ENCODE results near the gene MYEF2.

Gene MYEF2, protein sequence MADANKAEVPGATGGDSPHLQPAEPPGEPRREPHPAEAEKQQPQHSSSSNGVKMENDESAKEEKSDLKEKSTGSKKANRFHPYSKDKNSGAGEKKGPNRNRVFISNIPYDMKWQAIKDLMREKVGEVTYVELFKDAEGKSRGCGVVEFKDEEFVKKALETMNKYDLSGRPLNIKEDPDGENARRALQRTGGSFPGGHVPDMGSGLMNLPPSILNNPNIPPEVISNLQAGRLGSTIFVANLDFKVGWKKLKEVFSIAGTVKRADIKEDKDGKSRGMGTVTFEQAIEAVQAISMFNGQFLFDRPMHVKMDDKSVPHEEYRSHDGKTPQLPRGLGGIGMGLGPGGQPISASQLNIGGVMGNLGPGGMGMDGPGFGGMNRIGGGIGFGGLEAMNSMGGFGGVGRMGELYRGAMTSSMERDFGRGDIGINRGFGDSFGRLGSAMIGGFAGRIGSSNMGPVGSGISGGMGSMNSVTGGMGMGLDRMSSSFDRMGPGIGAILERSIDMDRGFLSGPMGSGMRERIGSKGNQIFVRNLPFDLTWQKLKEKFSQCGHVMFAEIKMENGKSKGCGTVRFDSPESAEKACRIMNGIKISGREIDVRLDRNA

DNA sequence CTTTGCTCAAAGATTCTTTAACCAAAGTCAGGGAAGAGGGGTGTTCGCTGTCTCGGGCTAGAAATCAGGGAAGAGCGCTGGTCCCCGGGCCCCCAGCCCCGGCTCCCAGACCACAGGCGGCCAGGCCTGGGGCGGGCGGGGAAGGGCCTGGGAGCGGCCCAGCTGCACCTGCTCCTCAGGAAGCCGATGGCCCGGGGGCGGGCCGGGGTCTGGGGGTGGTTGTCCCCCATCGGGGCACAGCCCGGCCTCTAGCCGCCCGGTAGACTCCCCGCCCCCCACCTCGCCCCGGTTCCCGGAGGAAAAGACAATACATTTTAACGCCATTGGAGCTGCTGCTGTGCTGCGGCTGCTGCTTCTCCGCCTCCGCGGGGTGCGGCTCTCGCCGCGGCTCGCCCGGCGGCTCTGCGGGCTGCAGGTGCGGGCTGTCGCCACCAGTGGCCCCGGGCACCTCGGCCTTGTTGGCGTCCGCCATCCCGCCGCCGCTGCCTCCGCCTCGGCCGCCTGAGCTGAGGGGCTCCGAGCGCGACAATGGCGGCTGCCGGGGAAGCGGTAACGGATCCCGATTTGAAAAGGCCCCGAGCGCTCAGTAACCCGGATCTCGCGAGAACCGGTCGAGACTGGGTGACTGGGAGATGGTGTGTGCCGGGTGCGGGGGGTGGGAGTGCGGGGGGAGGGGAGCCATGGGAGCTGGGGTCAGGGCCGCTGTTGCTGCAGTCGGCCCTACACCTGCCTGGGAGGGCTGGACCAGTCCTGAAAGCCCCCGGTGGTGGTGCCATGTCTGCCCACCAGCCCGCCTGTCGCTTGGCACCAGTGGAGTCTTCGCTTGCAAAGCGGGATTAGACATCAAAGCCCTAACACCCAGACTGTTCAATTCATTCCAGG, at the start of gene MYEF2:
Gene MYEF2 (minus strand): TSS at position 530 of the 882 bp plus-strand sequence. CDS start 58 bp downstream, at position 472.
- DNase-seq (ENCODE audit: low spot score), result peak; percentile 61

DNA sequence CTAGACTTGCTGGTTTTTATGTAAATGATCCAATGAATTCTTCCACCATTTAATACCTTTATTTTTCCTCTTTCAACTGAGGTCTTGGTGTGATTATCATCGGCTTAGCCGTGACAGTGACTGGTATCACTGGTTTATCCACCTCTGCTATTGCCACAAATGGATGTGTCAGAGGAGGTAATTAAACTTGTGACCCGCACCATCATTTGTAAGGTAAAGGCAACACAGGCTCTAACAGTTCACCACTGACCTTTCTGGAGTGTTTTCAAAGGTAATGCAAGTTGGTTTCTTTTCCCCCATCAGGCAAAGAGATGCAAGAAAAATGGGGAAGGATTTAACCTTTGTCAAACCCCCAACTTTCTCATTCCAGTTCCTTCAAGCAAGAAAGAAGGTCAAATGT, 47.7 kb upstream of the MYEF2 start:
- no peak for DNase-seq (ENCODE audit: low spot score)

DNA sequence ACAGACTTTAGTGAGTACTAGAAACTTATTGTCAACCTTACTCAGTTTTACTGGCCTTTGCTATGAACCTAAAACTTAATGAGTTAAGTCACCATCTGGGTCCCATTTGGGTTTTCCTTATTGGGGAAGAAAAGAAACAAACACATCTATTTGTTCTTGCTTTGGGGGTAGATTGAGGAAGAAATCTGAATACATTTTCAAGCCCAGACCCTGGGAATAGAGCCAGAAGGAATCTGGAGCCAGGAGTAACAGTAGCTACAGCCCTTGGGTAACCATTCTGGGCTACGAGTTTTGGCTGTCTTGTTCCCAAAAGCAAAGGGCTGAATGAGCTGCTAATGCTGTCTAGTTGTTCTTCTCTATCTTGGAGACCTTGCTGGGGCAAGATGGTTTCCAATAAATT, 44.5 kb upstream of the MYEF2 start:
- no peak for DNase-seq (ENCODE audit: low spot score)

- DNase-seq (ENCODE audit: low spot score), result no peak
These were observed 43.8 kb upstream of the MYEF2 start for GRCh38 chr15:48221885-48222284.

DNA sequence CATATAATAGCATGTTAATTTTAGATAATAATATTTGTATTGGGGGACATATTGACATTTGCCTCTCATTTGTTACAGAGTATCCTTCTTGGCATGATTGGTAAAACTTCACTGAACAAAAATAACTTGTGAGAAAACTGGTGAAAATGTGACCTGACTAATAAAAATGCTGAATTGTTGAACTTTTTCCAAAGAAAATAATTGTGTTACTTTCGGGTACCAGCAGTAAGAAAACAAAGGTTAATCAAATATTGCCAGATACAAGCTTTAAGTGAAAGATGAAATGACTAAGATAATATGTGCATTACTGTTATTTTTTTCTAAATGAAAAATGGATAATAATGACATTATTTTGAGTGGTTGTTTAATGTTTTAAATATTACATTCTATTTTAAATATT, 43.2 kb upstream of the MYEF2 start:
- DNase-seq (ENCODE audit: low spot score), result no peak

GRCh38 chr15:48205981-48206380, 27.9 kb upstream of the MYEF2 start, which contains the start of gene SLC12A1:
Gene SLC12A1 (plus strand): TSS chr15:48206302. CDS start chr15:48207720, 1,418 bp downstream.
- DNase-seq (ENCODE audit: low spot score), result no peak

- DNase-seq (ENCODE audit: low spot score), result no peak
These were observed 24.0 kb upstream of the MYEF2 start for GRCh38 chr15:48202068-48202467.

GRCh38 chr15:48191574-48192225, 13.6 kb upstream of the MYEF2 start, which contains the start of gene CTXN2:
Gene CTXN2 (plus strand): TSS chr15:48191665. CDS start chr15:48201301, 9,636 bp downstream.
- DNase-seq (ENCODE audit: low spot score), result no peak

- peak; percentile 18 for DNase-seq (ENCODE audit: low spot score)
These were observed 13.0 kb upstream of the MYEF2 start for GRCh38 chr15:48190932-48191573.

DNA sequence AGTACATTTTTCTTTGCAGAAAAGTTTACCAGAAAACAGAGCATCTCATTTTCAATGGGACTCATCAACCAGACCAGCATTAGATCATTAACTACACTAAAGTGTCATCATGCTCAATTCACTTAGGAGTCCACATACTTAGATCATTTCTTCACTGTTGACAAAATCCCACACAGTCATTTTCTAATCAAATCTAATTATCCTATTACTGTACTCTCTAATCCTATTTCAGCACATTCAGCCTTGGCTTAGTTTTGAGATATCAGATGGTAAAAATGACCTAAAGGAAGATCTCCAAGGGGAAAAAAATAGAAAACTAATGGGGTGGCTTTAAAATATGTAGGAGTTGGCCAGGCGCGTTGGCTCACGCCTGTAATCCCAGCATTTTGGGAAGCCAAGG, 8.2 kb upstream of the MYEF2 start:
- no peak for DNase-seq (ENCODE audit: low spot score)

GRCh38 chr15:48185529-48185928, 7.4 kb upstream of the MYEF2 start:
- DNase-seq (ENCODE audit: low spot score), result no peak

DNA sequence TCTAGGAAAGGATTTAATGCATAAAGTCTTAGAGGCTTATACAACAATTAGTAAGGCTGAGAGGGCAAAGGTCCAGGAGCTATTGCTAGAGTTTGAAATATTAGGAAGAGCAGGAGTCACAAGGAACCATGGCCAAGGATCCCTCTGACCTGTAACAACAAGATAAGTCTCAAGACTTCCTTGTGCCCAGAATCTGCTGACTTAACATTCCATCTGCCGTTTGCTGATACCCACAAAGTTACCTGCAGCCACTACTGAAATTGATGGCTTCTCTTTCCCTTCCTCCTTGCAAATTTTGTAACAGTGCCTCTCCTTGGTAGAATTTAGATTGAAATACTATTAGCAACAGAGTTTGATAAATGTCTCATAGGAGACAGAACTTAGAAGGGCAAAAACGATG, 4.7 kb upstream of the MYEF2 start:
- DNase-seq (ENCODE audit: low spot score), result no peak

DNA sequence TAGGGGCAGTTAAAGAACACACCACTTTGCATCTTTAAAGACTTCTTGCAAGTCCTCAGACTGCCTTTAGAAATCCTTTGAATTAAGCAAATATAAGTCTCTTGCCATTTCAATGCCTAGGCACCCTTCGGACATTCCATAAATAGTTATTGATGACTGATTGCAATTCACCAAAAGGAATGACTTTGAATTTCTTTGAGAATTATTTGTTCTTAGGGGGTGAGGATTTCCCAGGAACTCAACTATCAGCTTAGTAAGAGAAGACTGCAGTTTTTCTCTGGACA, 495 bp upstream of the MYEF2 start:
- no peak for DNase-seq (ENCODE audit: low spot score)

DNA sequence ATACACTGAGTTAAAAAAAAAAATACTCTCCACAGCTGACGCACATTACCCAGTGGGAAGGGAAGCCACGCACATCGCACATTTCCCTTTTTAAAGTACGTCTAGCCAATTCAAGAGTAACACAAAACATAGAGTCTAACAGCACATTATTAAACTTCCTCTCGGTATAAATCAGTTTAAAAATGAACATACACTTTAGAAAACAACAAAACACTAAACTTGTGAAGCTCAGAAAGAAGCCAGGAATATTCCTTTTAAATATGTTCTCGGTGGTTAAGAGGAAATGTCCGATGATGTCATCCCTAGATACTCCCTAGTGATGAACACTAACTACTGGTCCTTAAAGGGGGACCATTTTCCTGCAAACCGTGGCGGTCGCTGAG, 721 bp downstream of the MYEF2 start:
- peak; percentile 27 for DNase-seq (ENCODE audit: low spot score)

DNA sequence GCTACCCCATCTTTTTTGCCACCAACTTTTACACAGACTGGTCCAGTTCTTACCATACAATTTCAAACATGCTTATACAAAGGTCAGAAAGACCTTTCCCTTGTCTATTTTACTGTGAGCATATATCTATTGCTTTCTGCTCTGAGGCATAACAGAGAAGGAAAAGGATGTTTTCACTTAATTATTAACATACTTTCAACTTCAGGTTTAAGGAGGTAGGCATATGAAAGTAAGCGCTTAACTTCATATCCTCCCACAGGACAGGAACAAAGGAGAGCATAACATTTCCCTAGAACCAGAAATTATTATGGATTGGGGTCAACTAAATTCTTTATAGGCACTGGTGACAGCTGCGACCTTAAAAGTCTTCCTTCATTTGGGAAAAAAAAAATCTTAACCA, 1.1 kb downstream of the MYEF2 start:
- DNase-seq (ENCODE audit: low spot score), result no peak

DNA sequence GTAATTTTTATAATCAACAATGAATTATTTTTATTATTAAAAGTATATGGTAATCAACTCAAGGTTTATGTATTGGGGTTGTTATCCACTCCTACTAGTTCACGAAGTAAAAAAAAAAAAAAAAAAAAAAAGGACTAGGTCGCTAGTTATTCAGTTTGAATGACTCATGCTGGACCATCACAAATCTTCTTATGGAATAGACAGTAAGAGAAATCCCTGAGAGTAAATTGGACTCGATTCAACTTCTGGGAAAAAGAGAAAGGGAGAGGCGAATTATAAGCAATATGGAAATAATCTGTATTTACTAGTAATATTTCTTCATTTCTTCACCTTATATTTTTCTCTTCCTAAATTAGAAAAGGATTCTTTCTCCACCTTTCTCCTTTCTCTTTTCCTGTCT, 2.0 kb downstream of the MYEF2 start:
- no peak for DNase-seq (ENCODE audit: low spot score)

- DNase-seq (ENCODE audit: low spot score), result no peak
These were observed 3.0 kb downstream of the MYEF2 start for GRCh38 chr15:48175126-48175525.

DNA sequence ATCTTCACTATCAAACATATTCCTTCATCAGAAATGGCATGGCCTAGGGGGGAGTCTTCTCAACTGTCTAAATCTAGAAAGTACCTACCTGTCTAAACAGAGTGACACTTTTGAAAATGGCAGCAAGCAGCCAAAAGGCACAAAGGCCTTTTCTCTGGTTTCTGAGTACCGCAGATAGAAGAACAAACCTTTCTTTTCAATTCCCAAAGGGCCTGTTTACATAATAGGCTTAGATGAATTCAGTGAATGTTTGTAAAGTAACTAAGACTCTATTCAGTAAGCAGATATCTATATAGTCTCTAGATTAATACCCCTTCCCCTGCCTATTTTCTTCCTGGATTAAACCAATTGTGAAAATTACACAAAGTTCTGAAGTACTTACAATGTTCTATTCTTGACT, 7.1 kb downstream of the MYEF2 start:
- no peak for DNase-seq (ENCODE audit: low spot score)

GRCh38 chr15:48168616-48169015, 9.5 kb downstream of the MYEF2 start:
- no peak for DNase-seq (ENCODE audit: low spot score)

DNA sequence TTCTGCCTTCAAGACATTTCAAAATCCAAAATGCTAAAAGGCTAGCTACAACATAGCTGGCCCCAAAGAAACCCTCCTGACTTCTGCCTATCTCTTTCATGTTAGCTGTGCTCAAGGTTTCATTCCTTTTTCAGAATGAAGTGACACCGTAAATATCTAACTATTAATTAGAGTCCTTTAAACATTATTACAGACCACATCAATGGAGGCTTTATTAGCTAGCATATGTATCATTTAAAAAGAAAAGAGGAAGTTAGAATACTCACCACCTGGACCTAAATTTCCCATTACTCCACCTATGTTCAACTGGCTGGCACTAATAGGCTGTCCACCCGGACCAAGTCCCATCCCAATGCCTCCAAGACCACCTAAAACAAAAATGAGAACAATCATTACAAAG, 24.6 kb downstream of the MYEF2 start:
- DNase-seq (ENCODE audit: low spot score), result no peak

GRCh38 chr15:48149858-48150257, 28.2 kb downstream of the MYEF2 start:
- no peak for DNase-seq (ENCODE audit: low spot score)

DNA sequence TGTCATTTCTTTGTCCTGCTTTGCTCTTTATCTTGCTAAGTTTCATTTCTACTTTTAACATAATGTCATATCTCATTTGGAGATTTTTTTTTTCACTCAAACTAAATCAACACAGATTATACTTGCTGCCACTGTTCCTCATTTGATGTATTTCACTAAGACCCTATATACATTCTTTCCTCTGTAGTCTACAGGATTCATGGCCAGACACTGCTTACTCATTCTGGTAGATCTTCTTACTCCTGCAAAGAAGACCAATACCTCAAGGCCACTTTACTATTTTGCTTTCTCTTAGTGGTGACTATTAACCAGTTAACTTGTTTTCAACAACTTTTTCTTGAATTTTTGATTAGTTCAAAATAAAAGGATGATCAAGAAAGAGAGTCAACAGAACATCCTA, 30.7 kb downstream of the MYEF2 start:
- no peak for DNase-seq (ENCODE audit: low spot score)
